KMS-11 (cell line): ENCODE data around the gene GPHN.

ENCODE experiments used
- H2AFZ ChIP-seq: fragments of 200-600 bp; sonication (generic); 2 replicates; pipeline ENCODE4 v1.6.1; 2016; ENCODE audit warnings: antibody characterized with exemption, mixed run types, low read depth
- H3K27ac ChIP-seq: fragments of 200-600 bp; sonication (generic); 2 replicates; pipeline ENCODE4 v1.6.1; 2016; ENCODE audit warnings: mild to moderate bottlenecking, mixed run types
- H3K27me3 ChIP-seq: fragments of 200-600 bp; sonication (generic); 2 replicates; pipeline ENCODE4 v1.6.1; 2017; ENCODE audit warnings: mild to moderate bottlenecking, low read depth, mixed run types, moderate library complexity; ENCODE audit not compliant: insufficient read depth
- H3K36me3 ChIP-seq: fragments of 200-600 bp; sonication (generic); 2 replicates; pipeline ENCODE4 v1.6.1; 2017; ENCODE audit warnings: mild to moderate bottlenecking, mixed run types; ENCODE audit not compliant: insufficient read depth
- H3K4me1 ChIP-seq: fragments of 200-600 bp; sonication (generic); 2 replicates; pipeline ENCODE4 v1.6.1; 2016; ENCODE audit warnings: mild to moderate bottlenecking, low read depth, mixed run types; ENCODE audit not compliant: poor library complexity, severe bottlenecking
- H3K4me2 ChIP-seq: fragments of 200-600 bp; sonication (generic); 2 replicates; pipeline ENCODE4 v1.7.0; 2016; ENCODE audit warnings: mild to moderate bottlenecking, mixed run types
- H3K4me3 ChIP-seq: fragments of 200-600 bp; sonication (generic); IDR thresholded peaks from 2 replicates; pipeline ENCODE4 v1.6.1; 2017; ENCODE audit warnings: low read depth, low read length, mixed read lengths; ENCODE audit not compliant: insufficient read depth
- H3K79me2 ChIP-seq: fragments of 200-600 bp; sonication (generic); 2 replicates; pipeline ENCODE4 v1.6.1; 2016; ENCODE audit warnings: low read depth, mixed run types; ENCODE audit not compliant: insufficient read depth
- H3K9ac ChIP-seq: fragments of 200-600 bp; sonication (generic); 2 replicates; pipeline ENCODE4 v1.6.1; 2016; ENCODE audit warnings: mild to moderate bottlenecking, mixed run types
- H4K20me1 ChIP-seq: fragments of 200-600 bp; sonication (generic); 2 replicates; pipeline ENCODE4 v1.6.1; 2016; ENCODE audit warnings: mild to moderate bottlenecking, mixed run types; ENCODE audit not compliant: insufficient read depth
- CTCF ChIP-seq: fragments of 200-600 bp; sonication (generic); conservative IDR thresholded peaks from 2 replicates; pipeline ENCODE4 v1.6.1; 2017; ENCODE audit warnings: low read depth, mild to moderate bottlenecking, antibody characterized with exemption, low read length, moderate library complexity, mixed read lengths

GPHN gene

GRCh38 chr14:66979101-66979974, 471.4 kb downstream of the GPHN start:
- H4K20me1 ChIP-seq = no peaks in the 10 kb centered on the region
- H2AFZ ChIP-seq = no peak overlapping the region
- no peaks in the 10 kb centered on the region for H3K79me2 ChIP-seq
- TF ChIP-seq CTCF = no peak
- H3K9ac ChIP-seq = no peak overlapping the region
- no peaks in the 10 kb centered on the region for H3K36me3 ChIP-seq
- H3K4me2 ChIP-seq = no peak overlapping the region
- no peaks in the 10 kb centered on the region for H3K27me3 ChIP-seq
- peaks cover 15% of the 10 kb centered on the region for H3K4me1 ChIP-seq
- no peak overlapping the region for H3K27ac ChIP-seq
- no peak overlapping the region for H3K4me3 ChIP-seq

- H3K36me3 ChIP-seq = no peaks in the 10 kb centered on the region
- no peak overlapping the region for H3K27ac ChIP-seq
- H3K4me3 ChIP-seq = no peak overlapping the region
- no peak overlapping the region for H2AFZ ChIP-seq
- peaks cover 15% of the 10 kb centered on the region for H3K4me1 ChIP-seq
- TF ChIP-seq CTCF = no peak
- no peaks in the 10 kb centered on the region for H3K27me3 ChIP-seq
- H3K4me2 ChIP-seq = no peak overlapping the region
- no peak overlapping the region for H3K9ac ChIP-seq
- H3K79me2 ChIP-seq = no peaks in the 10 kb centered on the region
- H4K20me1 ChIP-seq = no peaks in the 10 kb centered on the region
Measured at GRCh38 chr14:66982247-66982646, 474.3 kb downstream of the GPHN start.

- no peak for TF ChIP-seq CTCF
- Histone ChIP-seq H3K4me2 (no peak overlapping the region), H3K4me3 (no peak overlapping the region), H3K79me2 (no peaks in the 10 kb centered on the region), H3K9ac (no peak overlapping the region), H2AFZ (no peak overlapping the region), H3K27ac (no peak overlapping the region), H4K20me1 (no peaks in the 10 kb centered on the region), H3K4me1 (peaks cover 5% of the 10 kb centered on the region), H3K27me3 (no peaks in the 10 kb centered on the region), H3K36me3 (no peaks in the 10 kb centered on the region)
Measured at GRCh38 chr14:66992776-66993175, 484.8 kb downstream of the GPHN start.

- H3K4me3 ChIP-seq = no peak overlapping the region
- peaks cover 7% of the 10 kb centered on the region for H3K4me1 ChIP-seq
- H3K27ac ChIP-seq = no peak overlapping the region
- H2AFZ ChIP-seq = no peak overlapping the region
- no peaks in the 10 kb centered on the region for H3K36me3 ChIP-seq
- no peak for TF ChIP-seq CTCF
- H3K27me3 ChIP-seq = no peaks in the 10 kb centered on the region
- no peak overlapping the region for H3K9ac ChIP-seq
- no peaks in the 10 kb centered on the region for H3K79me2 ChIP-seq
- no peaks in the 10 kb centered on the region for H4K20me1 ChIP-seq
- no peak overlapping the region for H3K4me2 ChIP-seq
Measured at GRCh38 chr14:66993512-66993911, 485.6 kb downstream of the GPHN start.
